ENCODE data around the gene MRC1.

The MRC1 gene

DNA sequence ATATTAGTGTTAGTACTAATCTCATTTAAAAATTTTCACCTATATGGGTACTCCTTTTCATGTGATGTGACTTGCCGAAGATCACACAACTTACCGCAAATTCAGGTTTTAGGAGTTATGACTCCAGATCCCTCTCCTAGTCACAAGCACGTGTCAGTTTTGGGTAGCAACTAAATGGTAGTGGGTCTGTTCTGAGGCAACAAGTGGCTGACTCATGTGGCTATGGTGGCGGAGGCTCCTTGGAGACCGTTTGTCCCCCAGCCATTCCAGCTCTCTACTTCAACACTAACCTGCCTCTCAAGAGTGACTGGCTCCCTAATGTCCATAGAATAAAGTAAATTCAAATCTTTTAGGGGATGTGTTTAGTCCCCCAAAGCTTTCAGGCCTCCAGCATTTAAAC is 39.5 kb downstream of the MRC1 start:
- no peak for DNase-seq

DNA sequence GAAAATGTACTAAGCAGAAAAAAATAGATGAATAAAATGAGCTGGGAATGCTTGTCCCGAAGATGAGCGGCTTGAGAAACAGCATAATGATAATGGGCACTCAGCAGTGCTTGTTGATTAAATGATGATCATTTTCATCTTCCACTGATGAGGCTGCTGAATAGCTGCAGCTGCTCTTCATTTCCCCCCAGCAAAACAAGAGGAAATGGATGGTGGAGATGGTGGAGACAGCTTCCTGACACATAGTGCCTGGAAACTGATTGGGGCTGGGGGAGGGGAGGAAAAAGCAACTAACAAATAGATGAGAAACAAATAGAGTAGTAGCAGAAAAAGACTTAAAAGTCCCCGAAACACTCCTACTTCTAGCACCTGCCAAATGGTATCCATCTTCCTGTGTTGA is 41.4 kb downstream of the MRC1 start:
- DNase-seq: no peak

DNA sequence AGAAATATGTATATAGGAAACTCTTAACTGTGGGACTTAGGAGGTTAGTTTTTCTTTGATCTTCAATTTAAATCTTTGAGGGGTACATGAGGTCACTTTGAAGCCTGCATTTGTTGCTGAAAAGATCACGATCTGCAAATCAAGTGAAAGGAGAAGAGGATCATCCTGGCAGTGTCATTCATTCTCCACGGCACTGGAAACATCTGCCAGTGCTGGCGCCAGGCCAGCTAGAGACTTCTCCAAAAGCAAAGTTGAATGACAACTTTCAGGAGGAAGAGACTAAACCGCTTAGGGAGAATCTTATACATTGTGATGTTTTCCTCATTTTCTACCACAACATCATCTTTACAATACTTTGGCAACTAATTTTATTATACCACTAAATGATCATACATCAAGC is 42.5 kb downstream of the MRC1 start:
- no peak for DNase-seq

DNA sequence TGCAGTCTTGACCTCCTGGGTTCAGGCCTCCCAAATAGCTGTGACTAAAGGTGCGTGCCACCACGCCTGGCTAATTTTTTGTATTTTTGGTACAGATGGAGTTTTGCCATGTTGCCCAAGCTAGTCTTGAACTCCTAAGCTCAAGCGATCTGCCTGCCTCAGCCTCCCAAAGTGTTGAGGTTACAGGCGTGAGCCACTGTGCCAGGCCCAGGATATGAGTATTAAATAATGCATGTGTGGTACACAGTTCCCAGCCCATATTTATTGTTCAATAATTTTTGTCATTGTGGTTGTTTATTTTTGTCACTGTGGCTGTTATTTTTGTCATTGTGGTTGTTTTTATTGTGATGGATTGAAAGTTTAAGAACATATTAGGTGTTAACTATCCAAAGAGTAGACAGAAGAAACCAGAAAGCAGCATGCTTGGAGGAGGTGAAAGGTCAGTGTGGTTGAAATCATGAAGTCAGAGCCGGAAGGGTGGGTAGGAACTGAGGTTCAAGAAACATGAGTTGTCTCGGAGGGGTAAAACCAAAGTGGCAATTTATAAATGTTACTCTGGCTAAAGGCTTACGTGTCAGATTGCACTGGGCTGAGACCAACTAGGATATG is 45.0 kb downstream of the MRC1 start:
- no peak for DNase-seq

DNA sequence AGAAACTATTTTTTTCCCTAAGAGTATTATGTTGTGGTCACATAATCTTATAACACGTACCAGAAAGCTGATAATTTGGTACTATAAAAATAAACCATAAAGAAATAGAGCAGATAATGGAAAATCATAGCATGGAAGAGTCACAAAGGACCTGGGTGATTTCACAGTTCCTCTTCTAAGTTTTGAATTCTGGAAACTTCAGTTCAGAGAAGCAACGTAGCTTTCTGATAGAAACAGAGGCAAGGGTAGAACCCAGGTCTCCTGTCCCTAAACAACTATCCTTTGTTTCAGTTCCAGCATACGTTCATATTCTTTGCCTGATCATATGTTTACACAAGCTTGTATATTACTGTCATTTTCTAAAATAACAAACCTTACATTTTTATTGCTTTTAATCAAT is 47.9 kb downstream of the MRC1 start:
- DNase-seq: no peak

DNA sequence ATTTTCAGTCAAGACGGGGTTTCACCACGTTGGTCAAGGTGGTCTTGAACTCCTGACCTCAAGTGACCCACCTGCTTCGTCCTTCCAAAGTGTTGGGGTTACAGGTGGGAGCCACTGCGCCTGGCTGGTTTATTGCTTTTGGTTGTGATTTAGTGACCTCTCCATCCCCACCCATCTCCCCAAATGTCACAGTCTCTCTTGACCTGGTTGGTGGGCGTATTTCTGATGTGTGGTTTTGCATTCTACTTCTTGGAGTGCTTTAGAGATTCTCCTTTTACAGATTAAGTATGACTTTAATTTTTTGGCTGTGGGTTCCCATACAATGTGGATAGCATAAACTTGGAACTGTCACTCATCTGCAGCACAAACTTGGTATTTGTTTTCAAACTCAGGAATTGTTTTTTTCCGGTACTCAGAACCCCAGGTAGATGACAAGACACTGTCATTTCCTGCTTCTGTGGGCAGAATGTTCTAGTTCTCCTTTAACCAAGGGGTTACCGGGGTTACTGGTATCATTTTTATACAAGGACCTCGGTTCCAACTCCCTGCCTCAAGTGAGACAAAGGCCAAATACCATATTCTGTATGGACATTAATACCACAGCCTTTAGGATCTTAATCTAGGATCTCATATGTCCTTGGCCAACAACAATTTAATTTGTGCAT is 50.5 kb downstream of the MRC1 start:
- DNase-seq: no peak

DNA sequence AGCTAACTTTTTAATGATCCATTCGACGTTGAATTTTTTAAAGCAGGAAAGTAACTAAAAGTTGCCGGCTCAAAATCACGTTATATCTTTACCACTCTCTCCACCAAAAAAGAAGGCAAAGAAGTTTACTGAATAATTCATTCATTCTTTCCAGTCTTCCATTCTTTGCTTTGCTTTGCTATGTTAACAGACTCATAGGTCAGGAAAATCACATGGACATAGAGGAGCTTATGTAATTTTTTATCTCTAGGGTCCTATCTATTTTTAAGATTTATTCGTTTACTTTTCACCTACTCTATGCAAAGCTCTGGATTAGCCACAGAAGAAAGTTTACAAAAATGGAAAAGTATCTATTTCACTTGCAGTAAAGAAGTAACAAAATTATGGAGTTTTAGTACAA is 52.6 kb downstream of the MRC1 start:
- no peak for DNase-seq

DNA sequence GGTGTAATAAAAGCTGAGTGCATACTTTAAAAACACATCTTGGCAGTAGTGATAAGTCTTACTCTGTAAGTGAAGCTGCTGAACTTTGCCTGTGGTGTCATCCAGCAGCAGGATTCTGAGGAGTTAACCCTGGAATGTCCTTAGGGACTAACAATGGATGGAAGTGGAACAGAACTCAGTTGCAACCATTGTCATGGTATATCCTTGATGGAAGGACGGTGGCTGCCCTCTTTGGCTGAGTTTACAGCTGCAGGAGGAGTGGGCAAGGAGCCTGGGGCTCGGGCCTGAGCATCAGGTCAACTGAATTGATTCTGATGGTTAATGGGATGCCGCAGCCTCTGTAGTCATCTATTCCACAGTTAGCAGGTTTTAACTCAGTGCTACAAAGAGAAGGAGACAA is 56.2 kb downstream of the MRC1 start:
- no peak for DNase-seq

DNA sequence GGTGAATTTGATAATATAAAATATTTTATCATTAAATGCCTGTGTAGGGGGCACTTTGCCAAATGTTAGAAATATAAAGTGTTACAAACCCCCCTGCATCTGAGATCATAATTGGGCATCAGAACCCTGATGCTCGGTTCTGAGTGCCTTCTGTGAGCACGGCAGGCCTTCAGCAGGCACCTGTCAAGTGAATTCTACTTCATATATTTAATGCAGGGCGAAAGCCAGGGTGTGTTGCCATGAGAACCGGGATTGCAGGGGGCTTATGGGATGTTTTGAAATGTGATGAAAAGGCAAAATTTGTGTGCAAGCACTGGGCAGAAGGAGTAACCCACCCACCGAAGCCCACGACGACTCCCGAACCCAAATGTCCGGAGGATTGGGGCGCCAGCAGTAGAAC is 57.2 kb downstream of the MRC1 start:
- no peak for DNase-seq

DNA sequence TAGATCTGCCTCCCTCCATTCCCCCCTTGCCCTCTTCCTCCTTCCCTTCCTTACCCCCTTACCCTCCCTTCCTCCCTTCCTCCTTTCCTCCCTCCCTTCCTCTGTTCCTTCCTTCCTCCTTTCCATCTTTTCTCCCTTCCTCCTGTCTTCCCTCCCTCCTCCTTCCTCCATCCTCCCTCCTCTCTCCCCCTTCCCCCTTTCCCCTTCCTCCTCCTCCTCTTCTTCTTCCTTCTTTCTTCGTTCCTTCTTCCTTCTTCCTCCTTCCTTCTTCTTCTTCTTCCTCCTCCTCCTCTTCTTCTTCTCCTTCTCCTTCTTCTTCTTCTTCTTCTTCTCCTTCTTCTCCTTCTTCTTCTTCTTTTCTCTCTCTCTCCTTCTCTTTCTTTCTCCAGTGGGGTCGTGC is 57.9 kb downstream of the MRC1 start:
- DNase-seq: no peak

DNA sequence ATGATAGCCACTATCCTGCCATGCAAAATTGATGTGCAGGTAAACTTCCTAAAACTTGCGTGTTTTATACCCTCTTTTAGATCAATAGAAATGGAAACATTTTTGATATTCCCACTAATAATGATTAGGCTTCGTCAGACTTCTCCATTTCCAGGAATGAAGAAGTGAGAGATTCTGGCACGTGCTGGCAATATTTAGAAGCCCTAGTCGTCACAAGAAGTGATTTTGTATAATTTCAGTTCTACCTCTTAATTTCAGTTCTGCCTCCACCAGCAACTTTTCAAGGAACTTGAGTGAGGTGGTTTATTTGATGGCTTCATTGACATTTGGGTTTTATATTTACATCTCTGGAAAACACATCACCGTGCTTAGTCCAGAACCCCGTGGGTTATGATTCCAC is 61.9 kb downstream of the MRC1 start:
- DNase-seq: no peak

DNA sequence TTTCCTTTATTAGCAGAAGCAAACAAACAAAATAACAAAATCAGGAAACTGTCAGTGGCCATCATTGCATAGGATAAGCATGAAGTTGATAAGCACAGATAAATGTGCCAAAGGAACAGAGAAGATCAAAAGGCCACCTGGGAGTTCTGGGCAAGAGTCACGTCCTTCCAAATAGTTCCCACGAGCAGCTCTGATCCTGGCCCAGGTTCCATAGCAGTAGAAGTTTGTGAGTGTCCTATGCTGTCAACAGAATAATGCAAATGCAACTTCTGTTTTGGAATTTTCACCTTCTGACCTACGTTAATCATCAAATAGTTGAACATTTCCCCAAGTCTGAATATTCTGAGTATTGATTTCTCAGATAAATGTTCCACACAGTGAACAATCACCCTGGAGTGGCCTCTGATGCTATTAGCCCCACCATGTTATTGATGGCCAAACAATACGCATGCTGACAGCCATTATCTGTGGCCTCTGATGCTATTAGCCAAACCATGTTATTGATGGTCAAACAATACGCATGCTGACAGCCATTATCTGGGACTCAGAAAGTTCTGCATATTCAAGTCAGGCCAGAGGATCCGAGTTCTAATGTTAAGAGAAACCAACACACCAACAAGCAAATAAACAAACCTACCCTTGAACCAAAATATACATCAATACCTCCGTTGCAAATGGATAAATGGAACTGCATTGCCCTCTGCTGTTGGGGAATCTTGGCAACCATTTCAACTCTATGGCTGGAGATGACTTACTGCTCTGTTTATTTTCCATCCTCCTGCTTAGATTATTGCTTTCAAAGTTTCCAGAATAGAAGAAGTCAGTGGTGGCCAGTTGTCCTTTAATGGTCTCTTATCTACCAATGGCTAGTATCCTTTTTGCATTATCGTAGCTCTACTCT is 63.3 kb downstream of the MRC1 start:
- DNase-seq: no peak

DNA sequence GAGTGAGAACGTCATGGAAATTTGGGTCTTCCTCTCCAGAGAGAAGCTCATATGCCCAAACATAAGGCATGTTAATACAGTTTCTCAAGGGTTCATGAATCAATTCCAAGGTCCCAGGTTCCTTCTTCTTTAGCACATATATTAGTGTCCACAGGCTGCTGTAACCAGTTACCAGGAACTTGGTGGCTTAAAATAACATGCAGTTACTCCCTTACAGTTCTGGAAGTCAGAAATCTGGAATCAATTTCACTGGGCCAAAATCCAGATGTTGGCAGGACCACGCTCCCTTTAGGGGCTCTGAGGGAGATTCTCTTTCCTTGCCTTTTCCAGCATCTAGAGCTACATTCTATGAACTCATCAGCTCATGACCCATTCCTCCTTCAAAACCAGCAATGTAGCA is 64.8 kb downstream of the MRC1 start:
- no peak for DNase-seq

DNA sequence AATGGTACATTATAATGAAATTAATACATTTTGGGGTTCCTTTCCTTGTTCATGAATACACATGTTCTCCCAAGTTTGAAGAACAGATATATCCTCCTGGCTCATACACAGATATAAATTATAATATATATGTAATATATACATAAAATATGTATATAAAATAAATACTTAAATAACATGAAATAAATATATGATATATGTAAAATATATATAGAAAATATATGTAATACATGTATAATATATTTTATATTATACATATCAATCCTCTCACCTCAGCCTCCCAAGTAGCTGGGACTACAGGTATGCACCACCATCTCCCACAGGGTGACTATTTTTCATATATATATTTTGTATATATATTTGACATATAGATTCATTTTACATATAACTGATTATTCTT is 68.0 kb downstream of the MRC1 start:
- DNase-seq: no peak

DNA sequence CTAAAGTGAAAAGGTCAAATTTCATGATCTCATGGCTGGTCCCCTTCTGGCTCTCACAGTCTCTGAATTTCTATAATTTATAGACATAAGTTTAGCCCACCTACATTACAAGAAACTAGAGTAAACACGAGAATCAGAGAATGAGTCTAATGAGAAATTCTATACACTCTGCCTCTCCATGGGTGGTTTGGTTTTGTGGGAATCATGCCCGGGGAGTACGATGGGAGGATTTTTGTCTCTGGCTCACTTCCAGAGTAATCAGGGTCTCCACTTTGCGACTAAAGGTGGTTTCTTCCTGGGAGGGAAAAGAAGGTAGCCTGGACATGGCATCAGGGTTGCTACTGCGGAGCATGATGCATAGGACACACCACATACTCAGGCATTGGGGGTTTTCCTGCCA is 69.7 kb downstream of the MRC1 start:
- no peak for DNase-seq

DNA sequence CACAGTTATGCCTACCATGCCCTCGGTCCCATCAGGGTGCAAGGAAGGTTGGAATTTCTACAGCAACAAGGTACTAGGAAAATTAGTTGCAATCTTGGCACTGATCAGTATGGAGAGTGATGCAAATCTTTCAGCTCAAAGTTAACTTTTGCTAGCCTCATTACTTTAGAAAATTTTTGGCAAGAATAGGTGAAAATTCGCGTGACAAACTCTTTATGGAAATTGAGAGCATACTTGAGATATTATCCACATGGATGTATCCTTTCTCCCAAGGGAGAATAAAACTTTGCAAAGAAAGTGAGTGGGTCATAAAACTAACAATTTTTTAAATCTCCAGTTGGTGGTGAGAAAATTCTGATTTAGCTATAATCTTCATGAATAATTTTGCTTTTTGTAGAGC is 71.5 kb downstream of the MRC1 start:
- DNase-seq: no peak

DNA sequence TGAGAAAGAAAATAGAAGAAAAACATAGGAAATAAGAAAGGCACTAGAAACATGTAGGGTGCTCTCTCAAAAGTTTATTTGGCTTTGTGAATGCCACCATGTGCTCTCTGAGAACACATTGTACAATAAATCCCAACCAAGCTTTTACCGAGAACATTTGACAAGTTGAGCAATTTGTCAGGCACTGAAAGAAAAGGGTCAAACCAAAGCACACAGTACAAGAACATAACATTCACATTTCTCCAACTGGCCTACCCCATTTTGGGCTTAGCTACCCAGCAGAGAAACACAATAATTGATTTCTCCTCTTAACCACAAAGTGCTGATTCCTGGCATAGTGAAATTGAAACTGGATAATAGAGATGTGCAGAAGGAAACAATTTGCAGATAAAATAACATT is 73.4 kb downstream of the MRC1 start:
- DNase-seq: no peak

DNA sequence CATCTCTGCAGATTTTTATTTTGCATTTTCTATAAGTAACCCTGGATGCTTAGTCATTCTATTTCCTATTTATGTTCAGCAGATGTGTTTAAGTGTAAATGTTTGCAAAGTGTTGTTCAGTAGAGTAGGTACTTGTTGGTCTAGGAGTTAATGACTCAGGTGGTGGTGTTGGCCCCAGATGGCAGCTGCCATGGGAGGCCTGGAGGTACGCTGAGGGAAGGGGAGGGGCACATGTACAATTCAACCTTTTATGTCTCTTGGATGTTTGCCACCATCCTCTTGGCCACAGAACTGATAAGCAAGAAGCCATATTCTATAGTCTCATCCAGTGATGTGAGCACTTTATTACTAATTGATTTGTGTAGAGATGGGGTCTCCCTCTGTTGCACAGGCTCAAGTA is 74.5 kb downstream of the MRC1 start:
- DNase-seq: no peak

DNA sequence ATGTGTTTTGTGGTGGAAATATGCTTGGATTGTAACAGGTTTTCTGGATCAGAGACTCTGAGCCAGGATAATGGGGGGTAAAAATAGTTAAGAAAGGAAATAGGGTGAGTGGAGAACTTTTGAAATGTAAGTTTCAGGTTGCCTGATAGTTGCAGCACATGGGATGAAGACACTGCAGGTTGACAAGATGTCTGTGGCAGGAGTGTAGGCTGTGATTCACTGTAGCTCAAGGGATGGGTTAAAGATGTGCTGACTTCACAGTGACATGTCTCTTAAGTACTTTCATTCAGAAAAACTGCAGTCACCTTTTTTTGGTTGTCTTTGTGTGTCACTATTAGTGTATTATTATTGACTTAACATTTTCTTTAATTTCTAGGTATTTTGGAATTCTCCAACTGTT is 79.0 kb downstream of the MRC1 start:
- no peak for DNase-seq

DNA sequence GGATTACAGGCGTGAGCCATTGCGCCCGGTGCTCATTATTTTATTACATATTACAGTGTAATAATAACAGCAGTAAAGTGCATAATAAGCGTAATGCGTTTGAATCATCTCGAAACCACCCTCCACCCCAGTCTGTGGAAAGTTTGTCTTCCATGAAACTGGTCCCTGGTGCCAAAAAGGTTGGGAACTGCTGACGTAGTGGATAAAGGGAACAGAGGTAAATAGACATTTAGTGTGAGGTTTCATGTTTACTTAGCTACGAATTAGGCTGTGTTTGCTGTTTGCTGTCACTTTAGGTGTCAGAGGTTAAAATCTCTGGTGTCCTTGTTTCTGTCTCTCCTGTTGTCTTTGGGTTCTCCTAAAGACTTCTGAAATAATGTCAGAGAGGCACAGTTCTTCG is 82.3 kb downstream of the MRC1 start:
- no peak for DNase-seq

DNA sequence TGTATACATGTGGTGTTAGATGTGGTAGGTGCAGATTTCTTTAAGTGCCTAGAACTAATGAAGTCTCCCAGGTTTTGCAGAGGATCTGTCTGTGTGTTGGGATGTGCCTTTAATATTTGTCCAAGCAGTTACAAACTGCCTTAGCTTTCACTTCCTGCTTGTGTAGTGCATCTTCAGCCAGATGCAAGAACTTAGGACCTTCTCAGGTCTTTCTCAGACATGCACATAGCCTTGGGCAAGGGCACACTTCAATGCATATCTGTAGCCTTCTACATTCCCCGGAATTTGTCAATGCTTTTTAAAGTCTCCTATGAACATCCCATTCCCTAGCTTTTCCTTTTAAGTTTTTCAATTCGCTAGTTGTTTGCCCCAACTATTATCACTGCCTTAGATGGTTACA is 95.4 kb downstream of the MRC1 start:
- no peak for DNase-seq

DNA sequence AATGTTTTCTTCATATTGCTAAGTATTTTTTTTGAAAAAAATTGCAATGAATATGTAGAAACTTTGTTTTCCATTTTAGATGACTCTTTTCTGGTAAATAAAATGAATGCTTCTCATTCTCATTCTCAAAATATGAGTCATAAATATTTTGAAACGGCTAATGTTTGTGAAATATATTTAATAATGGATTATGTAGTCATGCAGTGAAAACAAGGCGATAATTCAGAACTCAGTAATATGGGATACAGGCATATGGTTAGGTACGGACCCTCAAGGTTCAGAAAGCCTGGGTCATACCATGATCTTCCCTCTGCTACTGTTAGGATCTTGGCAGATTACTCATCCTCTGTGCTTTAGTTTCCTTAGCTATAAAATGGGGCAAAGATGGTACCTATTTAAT is 96.3 kb downstream of the MRC1 start:
- DNase-seq: no peak

DNA sequence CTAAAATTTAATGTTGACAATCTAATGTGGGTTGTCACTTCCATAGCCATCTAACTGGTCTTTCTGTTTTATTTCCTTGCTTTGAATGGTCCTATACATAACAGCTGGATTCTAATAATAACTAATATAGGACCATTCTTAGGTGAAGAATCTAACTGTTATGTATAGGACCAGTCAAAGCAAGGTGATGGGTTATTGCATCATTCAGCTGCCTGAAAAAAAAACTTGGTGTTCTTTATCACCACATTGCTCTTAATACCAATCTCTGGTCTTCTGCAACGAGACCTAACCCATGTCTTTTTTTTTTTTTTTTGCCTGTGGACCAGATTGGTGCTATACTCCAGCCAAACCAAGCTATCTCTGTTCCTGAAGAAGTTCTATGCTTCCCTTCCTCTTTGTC is 96.9 kb downstream of the MRC1 start:
- DNase-seq: no peak

DNA sequence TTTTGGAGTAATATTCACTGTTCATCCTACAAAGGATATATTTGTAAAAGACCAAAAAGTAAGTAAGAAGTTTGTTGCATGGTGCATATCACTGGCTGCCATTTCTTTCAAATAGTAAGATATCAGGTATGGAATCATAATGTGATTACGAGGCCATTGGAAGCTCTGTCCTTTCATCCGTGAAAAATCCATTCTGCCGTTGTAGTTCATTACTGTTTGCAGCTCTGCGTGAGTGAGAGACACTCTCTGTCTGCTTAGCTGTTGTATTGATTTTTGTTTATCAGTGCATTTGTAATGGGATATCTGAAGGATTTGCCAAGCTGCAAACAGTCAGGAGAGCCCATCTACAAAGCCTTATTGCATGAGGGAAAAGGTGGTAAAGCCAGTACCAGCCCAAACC is 98.5 kb downstream of the MRC1 start:
- DNase-seq: no peak
